CD4-positive, alpha-beta T cell treated with Interferon gamma for 1 hour (primary cell): ENCODE results near the gene LCNL1.
A peak's percentile ranks its signal among the peaks of the same experiment; 100 is the strongest.

Source experiments
- DNase-seq: peaks from one replicate; pipeline ENCODE4 v3.0.0-alpha.2; 2020

Gene LCNL1

GRCh38 chr9:136995362-136995761 lies 12.6 kb downstream of the LCNL1 start:
- DNase-seq, result no peak

- no peak for DNase-seq
These were observed 13.0 kb downstream of the LCNL1 start for GRCh38 chr9:136995772-136996311.

- peak; percentile 52 for DNase-seq
These were observed 13.8 kb downstream of the LCNL1 start, which contains the start of gene CLIC3 for GRCh38 chr9:136996361-136997292. Gene CLIC3, minus strand, starts transcription at chr9:136996568. Its CDS starts 25 bp downstream, at chr9:136996543.

GRCh38 chr9:136997371-136997770 lies 14.6 kb downstream of the LCNL1 start:
- DNase-seq, result no peak

GRCh38 chr9:136997830-136998234 lies 15.0 kb downstream of the LCNL1 start:
- DNase-seq, result peak; percentile 56

GRCh38 chr9:137000177-137000930 lies 17.6 kb downstream of the LCNL1 start:
- DNase-seq, result no peak

- DNase-seq, result no peak
These were observed 19.3 kb downstream of the LCNL1 start for GRCh38 chr9:137001857-137002645.

GRCh38 chr9:137002646-137003041 lies 19.9 kb downstream of the LCNL1 start:
- no peak for DNase-seq

- DNase-seq, result peak; percentile 13
These were observed 21.5 kb downstream of the LCNL1 start for GRCh38 chr9:137004285-137004684.

GRCh38 chr9:137006116-137007003 lies 23.6 kb downstream of the LCNL1 start:
- no peak for DNase-seq

GRCh38 chr9:137007108-137007815 lies 24.5 kb downstream of the LCNL1 start:
- DNase-seq, result no peak

GRCh38 chr9:137007816-137008270 lies 25.1 kb downstream of the LCNL1 start:
- no peak for DNase-seq

- DNase-seq, result no peak
These were observed 25.5 kb downstream of the LCNL1 start for GRCh38 chr9:137008312-137008711.

GRCh38 chr9:137009217-137009616 lies 26.4 kb downstream of the LCNL1 start:
- no peak for DNase-seq

GRCh38 chr9:137009938-137010732 lies 27.3 kb downstream of the LCNL1 start:
- DNase-seq, result no peak

GRCh38 chr9:137011156-137011555 lies 28.4 kb downstream of the LCNL1 start:
- no peak for DNase-seq

- DNase-seq, result no peak
These were observed 29.3 kb downstream of the LCNL1 start for GRCh38 chr9:137011907-137012675.

- no peak for DNase-seq
These were observed 30.1 kb downstream of the LCNL1 start for GRCh38 chr9:137012694-137013570.
